ENCODE results near the gene CYB5R4.

GRCh38 chr6:83862776-83863471 lies 3.4 kb downstream of the CYB5R4 start:
- TF ChIP-seq CTCF (IDR thresholded peaks at IDR 0.05), result no peak
- no peak for TF ChIP-seq POLR2A (IDR thresholded peaks at IDR 0.05)

Measured in prostate gland (tissue), 2 donors.